Left ventricle myocardium inferior (tissue), 1 donor: ENCODE measurements around the gene COL4A2. TPM values are rescaled to one million over a fixed set of nuclear protein-coding genes. Genes with fewer than 3 reads are reported as not detected.

ENCODE experiments used
- DNase-seq: peaks from one replicate; pipeline ENCODE4 v3.0.0-alpha.2; 2020
- H3K27ac ChIP-seq: fragments of 200-600 bp; replicated peaks from 2 replicates; pipeline ENCODE4 v1.8.0; 2021
- H3K27me3 ChIP-seq: fragments of 200-600 bp; 2 replicates; pipeline ENCODE4 v1.8.0; 2021; ENCODE audit warnings: low read depth
- H3K36me3 ChIP-seq: fragments of 200-600 bp; 2 replicates; pipeline ENCODE4 v1.8.0; 2021
- H3K4me1 ChIP-seq: fragments of 200-600 bp; 2 replicates; pipeline ENCODE4 v1.8.0; 2021
- H3K4me3 ChIP-seq: fragments of 200-600 bp; 2 replicates; pipeline ENCODE4 v1.8.0; 2021; ENCODE audit warnings: mild to moderate bottlenecking, moderate library complexity
- H3K9me3 ChIP-seq: fragments of 200-600 bp; replicated peaks from 2 replicates; pipeline ENCODE4 v1.8.0; 2021
- CTCF ChIP-seq: fragments of 200-600 bp; IDR thresholded peaks from 2 replicates; pipeline ENCODE4 v1.8.0; 2021; ENCODE audit warnings: antibody characterized with exemption, mild to moderate bottlenecking, borderline replicate concordance
- intact Hi-C: fragments of 100-400 bp; cut with micrococcal nuclease; formaldehyde crosslinking; loops from one replicate; pipeline ENCODE4 v1.11.0; 2022
- microRNA-seq: library from miRNA; unstranded; fragments of <30 nt; microRNA quantifications from one replicate; pipeline ENCODE4 v1.2.0, GENCODE V29; 2020
- total RNA-seq: library from RNA; stranded (reverse); fragmentation: NEBNext Ultra II Directional; extraction: Animal tissue kit (Norgen Biotek cat#: 25700); gene quantifications from one replicate; pipeline ENCODE4 v1.2.1, GENCODE V29; 2021
- donor health status: DM: no; HTN: yes; CAD: no; lungs with severe emphysema.

Gene COL4A2
- total RNA-seq, 1 donor from 2014 or later = 117 TPM

- H3K4me1 ChIP-seq = peaks cover 49% of the 10 kb centered on the region
- intact Hi-C loops = no loop called here
- TF ChIP-seq CTCF = no peak
- H3K9me3 ChIP-seq = no peaks in the 10 kb centered on the region
- H3K27ac ChIP-seq = peak overlapping the region; percentile 96
- H3K36me3 ChIP-seq = no peaks in the 10 kb centered on the region
- DNase-seq = peak; percentile 29
- H3K27me3 ChIP-seq = no peaks in the 10 kb centered on the region
- H3K4me3 ChIP-seq = peak overlapping the region; percentile 92
Observed at GRCh38 chr13:110560601-110561343, 253.7 kb downstream of the COL4A2 start.

- Histone ChIP-seq H3K4me1 (peaks cover 49% of the 10 kb centered on the region), H3K4me3 (peak within 1 kb of the TSS; percentile 92), H3K36me3 (no peaks in the 10 kb centered on the region), H3K27me3 (no peaks in the 10 kb centered on the region), H3K27ac (peak within 1 kb of the TSS; percentile 96), H3K9me3 (no peaks in the 10 kb centered on the region)
- DNase-seq = peak; percentile 91
- intact Hi-C loops = no loop called here
- TF ChIP-seq CTCF = no peak
Observed at GRCh38 chr13:110561344-110562035, 254.4 kb downstream of the COL4A2 start, which contains the start of gene RAB20. TSS of gene RAB20 (minus strand) at chr13:110561722. CDS start at chr13:110561519, 203 bp downstream.

- Histone ChIP-seq H3K36me3 (no peaks in the 10 kb centered on the region), H3K4me1 (peaks cover 49% of the 10 kb centered on the region), H3K9me3 (no peaks in the 10 kb centered on the region), H3K27me3 (no peaks in the 10 kb centered on the region), H3K4me3 (peak overlapping the region; percentile 92), H3K27ac (peak overlapping the region; percentile 96)
- no peak for TF ChIP-seq CTCF
- DNase-seq = no peak
- intact Hi-C loops = no loop called here
Observed at GRCh38 chr13:110562036-110562597, 255.0 kb downstream of the COL4A2 start.

Small RNA genes lying within 50 kb of the gene (microRNA-seq; reads per million reads assigned to microRNA genes)
- gene MIR8073 = not detected

Other genes with a start within 250 kb of the COL4A2 start
- 120 TPM for gene COL4A1, start 127 bp upstream of the COL4A2 start, total RNA-seq